Caco-2 (cell line): ENCODE data around the gene MPPED2. TPM values are rescaled to one million over a fixed set of nuclear protein-coding genes. Genes with fewer than 3 reads are reported as not detected.

Experiments used
- BruUV-seq: library from RNA; stranded (reverse); fragments of 400-500 nt; replicated peaks from 2 replicates; lab custom pipeline; 2021; lab: Mats Ljungman, UMichigan
- CTCF ChIA-PET: fragments of 300-600 bp; sonication (Branson Sonifier 250); formaldehyde crosslinking; loops from one replicate; lab custom pipeline; 2022; ENCODE audit warnings: antibody characterized with exemption; lab: Charles Lee
- POLR2A ChIA-PET: fragments of 300-600 bp; sonication (Branson Sonifier 250); formaldehyde crosslinking; loops from one replicate; lab custom pipeline; 2022; ENCODE audit warnings: antibody characterized with exemption; lab: Charles Lee
- DNase-seq, 2 experiments: peaks; one replicate each; pipeline versions ENCODE4 v3.0.0 to v3.0.0-alpha.2; 2020 to 2022
- H3K27me3 ChIP-seq: replicated peaks from 2 replicates; pipeline ENCODE4 v1.6.0; 2011; ENCODE audit warnings: low read length; ENCODE audit not compliant: control insufficient read depth, insufficient read depth
- H3K36me3 ChIP-seq: 2 replicates; pipeline ENCODE4 v1.5.1; 2011; ENCODE audit warnings: low read length; ENCODE audit not compliant: control insufficient read depth, insufficient read depth
- H3K4me1 ChIP-seq: fragments of 250-450 bp; sonication (Bioruptor Pico); 2 replicates; pipeline ENCODE4 v1.5.1; 2020; ENCODE audit warnings: mild to moderate bottlenecking
- H3K4me3 ChIP-seq: 2 replicates; pipeline ENCODE4 v1.5.1; 2011; ENCODE audit warnings: low read depth, mild to moderate bottlenecking, control low read depth, low read length
- H3K9me3 ChIP-seq: fragments of 250-450 bp; sonication (Bioruptor Pico); 2 replicates; pipeline ENCODE4 v1.5.1; 2020; ENCODE audit warnings: mild to moderate bottlenecking, moderate library complexity
- H3K27ac Mint-ChIP-seq: one replicate; pipeline ENCODE4 v1.8.0; 2022; ENCODE audit warnings: mixed read lengths; ENCODE audit not compliant: unreplicated experiment
- H3K27me3 Mint-ChIP-seq: one replicate; pipeline ENCODE4 v1.8.0; 2022; ENCODE audit warnings: mixed read lengths; ENCODE audit not compliant: insufficient read depth, unreplicated experiment
- H3K36me3 Mint-ChIP-seq: one replicate; pipeline ENCODE4 v1.8.0; 2022; ENCODE audit warnings: mild to moderate bottlenecking, mixed read lengths; ENCODE audit not compliant: insufficient read depth, unreplicated experiment
- H3K4me1 Mint-ChIP-seq: one replicate; pipeline ENCODE4 v1.8.0; 2022; ENCODE audit warnings: low read depth, mixed read lengths; ENCODE audit not compliant: unreplicated experiment
- H3K4me3 Mint-ChIP-seq: one replicate; pipeline ENCODE4 v1.8.0; 2022; ENCODE audit warnings: mild to moderate bottlenecking, moderate library complexity, mixed read lengths; ENCODE audit not compliant: unreplicated experiment
- H3K9me3 Mint-ChIP-seq: one replicate; pipeline ENCODE4 v1.8.0; 2022; ENCODE audit warnings: mixed read lengths; ENCODE audit not compliant: unreplicated experiment
- intact Hi-C: fragments of 100-400 bp; cut with micrococcal nuclease; formaldehyde crosslinking; loops from one replicate; pipeline ENCODE4 v1.10.0; 2022; ENCODE audit not compliant: unreplicated experiment
- total RNA-seq: library from RNA; stranded (reverse); gene quantifications from 2 replicates; pipeline ENCODE4 v1.2.3, GENCODE V29; 2022
- TF ChIP-seq, protein P1 (sequence below), 2 experiments: fragments of 200-600 bp in 1 of 2; IDR thresholded peaks; 1 replicate in 1 of 2; 2 replicates in 1 of 2; pipeline versions ENCODE4 v1.5.1 to v1.8.0; 2011 to 2022; ENCODE audit warnings: antibody characterized with exemption in 1 of 2, control low read depth in 1 of 2, inconsistent platforms in 1 of 2, low read depth in 1 of 2, low read length in 1 of 2, mild to moderate bottlenecking in 1 of 2, moderate library complexity in 1 of 2; ENCODE audit not compliant: insufficient read depth in 1 of 2, severe bottlenecking in 1 of 2, unreplicated experiment in 1 of 2

Gene MPPED2
- total RNA-seq, 1 experiment from 2014 or later, result not detected

DNA sequence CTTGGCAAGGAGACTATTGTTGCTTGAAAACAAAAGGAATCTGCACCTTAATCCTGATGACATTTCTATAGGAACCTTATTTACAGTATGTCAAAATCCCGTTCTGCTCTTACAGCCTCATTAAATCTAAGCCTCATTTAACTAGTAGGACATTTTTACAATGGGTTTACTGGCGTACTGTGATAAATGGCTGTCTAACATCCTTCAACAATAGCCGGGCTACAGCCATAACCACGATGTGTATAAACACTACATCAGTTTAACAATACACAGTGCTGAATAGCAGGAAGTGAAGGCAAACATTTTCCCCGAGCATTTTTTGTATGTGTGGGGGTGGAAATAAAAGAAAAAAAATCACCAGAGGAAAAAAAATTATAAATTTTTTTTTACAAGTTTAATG, 132.0 kb downstream of the MPPED2 start:
- H3K4me3 Mint-ChIP-seq, result no peak overlapping the region
- H3K4me1 ChIP-seq, result no peaks in the 10 kb centered on the region
- peaks cover 9% of the 10 kb centered on the region for H3K27me3 Mint-ChIP-seq
- BruUV-seq, result no TSS peak
- H3K9me3 Mint-ChIP-seq, result no peaks in the 10 kb centered on the region
- no peak overlapping the region for H3K4me3 ChIP-seq
- H3K36me3 ChIP-seq, result no peaks in the 10 kb centered on the region
- ChIA-PET CTCF (no interaction called here), POLR2A (no interaction called here)
- H3K27me3 ChIP-seq, result no peaks in the 10 kb centered on the region
- DNase-seq, result no peak
- H3K4me1 Mint-ChIP-seq, result no peaks in the 10 kb centered on the region
- no peaks in the 10 kb centered on the region for H3K9me3 ChIP-seq
- H3K27ac Mint-ChIP-seq, result no peak overlapping the region
- H3K36me3 Mint-ChIP-seq, result no peaks in the 10 kb centered on the region
- intact Hi-C loops, result no loop called here
- TF ChIP-seq, protein P1, sequence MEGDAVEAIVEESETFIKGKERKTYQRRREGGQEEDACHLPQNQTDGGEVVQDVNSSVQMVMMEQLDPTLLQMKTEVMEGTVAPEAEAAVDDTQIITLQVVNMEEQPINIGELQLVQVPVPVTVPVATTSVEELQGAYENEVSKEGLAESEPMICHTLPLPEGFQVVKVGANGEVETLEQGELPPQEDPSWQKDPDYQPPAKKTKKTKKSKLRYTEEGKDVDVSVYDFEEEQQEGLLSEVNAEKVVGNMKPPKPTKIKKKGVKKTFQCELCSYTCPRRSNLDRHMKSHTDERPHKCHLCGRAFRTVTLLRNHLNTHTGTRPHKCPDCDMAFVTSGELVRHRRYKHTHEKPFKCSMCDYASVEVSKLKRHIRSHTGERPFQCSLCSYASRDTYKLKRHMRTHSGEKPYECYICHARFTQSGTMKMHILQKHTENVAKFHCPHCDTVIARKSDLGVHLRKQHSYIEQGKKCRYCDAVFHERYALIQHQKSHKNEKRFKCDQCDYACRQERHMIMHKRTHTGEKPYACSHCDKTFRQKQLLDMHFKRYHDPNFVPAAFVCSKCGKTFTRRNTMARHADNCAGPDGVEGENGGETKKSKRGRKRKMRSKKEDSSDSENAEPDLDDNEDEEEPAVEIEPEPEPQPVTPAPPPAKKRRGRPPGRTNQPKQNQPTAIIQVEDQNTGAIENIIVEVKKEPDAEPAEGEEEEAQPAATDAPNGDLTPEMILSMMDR (IDR thresholded peaks at IDR 0.05; ENCODE audit: insufficient read depth in 1 of 2, low read depth in 1 of 2, low read length in 1 of 2, severe bottlenecking in 1 of 2, unreplicated experiment in 1 of 2), result no peak

DNA sequence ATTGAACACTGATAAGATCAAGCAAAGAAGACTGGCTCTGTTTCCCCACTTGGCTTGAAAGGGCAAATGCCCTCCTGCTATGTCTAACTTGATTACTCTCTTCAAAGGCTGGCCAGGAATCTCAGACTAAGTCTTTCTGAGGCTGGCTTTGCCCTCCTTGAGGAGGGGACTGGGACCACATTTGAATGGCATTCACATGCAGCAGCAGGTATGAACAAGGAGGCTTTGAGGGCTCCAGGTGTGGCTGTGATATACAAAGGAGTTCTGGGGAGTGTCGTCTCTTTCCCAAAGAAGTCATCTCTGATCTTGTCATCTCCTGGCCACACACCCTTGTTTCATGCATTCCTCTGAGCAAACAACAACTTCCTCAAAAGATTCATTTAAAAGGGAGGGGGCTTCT, 132.4 kb downstream of the MPPED2 start:
- BruUV-seq, result no TSS peak
- Histone ChIP-seq H3K36me3 (no peaks in the 10 kb centered on the region), H3K27me3 (no peaks in the 10 kb centered on the region), H3K4me1 (no peaks in the 10 kb centered on the region), H3K9me3 (no peaks in the 10 kb centered on the region), H3K4me3 (no peak overlapping the region)
- intact Hi-C loops, result no loop called here
- POLR2A ChIA-PET, result no interaction called here
- Mint-ChIP-seq H3K4me3 (no peak overlapping the region), H3K27ac (no peak overlapping the region), H3K9me3 (no peaks in the 10 kb centered on the region), H3K36me3 (no peaks in the 10 kb centered on the region), H3K4me1 (no peaks in the 10 kb centered on the region), H3K27me3 (peaks cover 13% of the 10 kb centered on the region)
- no peak for DNase-seq
- CTCF ChIA-PET, result no interaction called here
- TF ChIP-seq, protein P1 (IDR thresholded peaks at IDR 0.05; ENCODE audit: insufficient read depth in 1 of 2, low read depth in 1 of 2, low read length in 1 of 2, severe bottlenecking in 1 of 2, unreplicated experiment in 1 of 2), result no peak

DNA sequence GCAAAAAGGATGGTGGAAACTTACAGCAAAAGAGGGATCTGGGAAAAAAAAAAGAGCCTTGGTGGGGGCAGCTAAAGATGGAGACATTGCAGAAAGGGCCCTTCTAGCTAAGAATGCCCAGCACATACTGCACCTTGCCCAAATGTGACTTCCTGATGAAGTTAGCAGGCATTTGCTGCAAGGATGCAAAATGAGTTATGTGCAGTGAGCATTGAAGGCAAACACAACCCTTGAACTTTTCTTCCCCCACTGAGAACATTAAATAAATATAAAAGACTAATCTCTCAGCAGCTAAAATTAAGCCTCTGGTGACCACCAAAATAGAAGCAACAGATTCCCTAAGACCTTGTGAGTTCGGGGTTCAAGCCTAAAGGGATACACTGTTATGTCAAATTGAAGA, 133.3 kb downstream of the MPPED2 start:
- no peak overlapping the region for H3K4me3 ChIP-seq
- TF ChIP-seq, protein P1 (IDR thresholded peaks at IDR 0.05; ENCODE audit: insufficient read depth in 1 of 2, low read depth in 1 of 2, low read length in 1 of 2, severe bottlenecking in 1 of 2, unreplicated experiment in 1 of 2), result no peak
- Mint-ChIP-seq H3K4me1 (no peaks in the 10 kb centered on the region), H3K4me3 (no peak overlapping the region), H3K36me3 (no peaks in the 10 kb centered on the region), H3K27me3 (peaks cover 10% of the 10 kb centered on the region), H3K27ac (no peak overlapping the region), H3K9me3 (no peaks in the 10 kb centered on the region)
- H3K9me3 ChIP-seq, result no peaks in the 10 kb centered on the region
- POLR2A ChIA-PET, result no interaction called here
- no peaks in the 10 kb centered on the region for H3K36me3 ChIP-seq
- no peaks in the 10 kb centered on the region for H3K4me1 ChIP-seq
- no peaks in the 10 kb centered on the region for H3K27me3 ChIP-seq
- CTCF ChIA-PET, result no interaction called here
- intact Hi-C loops, result no loop called here
- BruUV-seq, result no TSS peak
- no peak for DNase-seq
